Trophoblast cell (in vitro differentiated cells and primary cell): Measurements from ENCODE around the gene NEGR1.

Source experiments
- DNase-seq, 2 donors: peaks; one replicate each; pipeline ENCODE4 v3.0.0-alpha.2; 2016
- H2AFZ ChIP-seq: 2 replicates; pipeline ENCODE4 v1.6.1; 2013; ENCODE audit warnings: low read length, moderate library complexity, mild to moderate bottlenecking; ENCODE audit not compliant: insufficient read depth, poor library complexity
- H2AK5ac ChIP-seq: 2 replicates; pipeline ENCODE4 v1.6.1; 2013; ENCODE audit warnings: mild to moderate bottlenecking, low read length
- H2BK120ac ChIP-seq: 2 replicates; pipeline ENCODE4 v1.6.1; 2013; ENCODE audit warnings: low read length, mild to moderate bottlenecking, moderate library complexity; ENCODE audit not compliant: insufficient read depth, poor library complexity
- H2BK12ac ChIP-seq: 2 replicates; pipeline ENCODE4 v1.6.1; 2013; ENCODE audit warnings: mild to moderate bottlenecking, low read length, moderate library complexity
- H2BK5ac ChIP-seq: 2 replicates; pipeline ENCODE4 v1.6.1; 2013; ENCODE audit warnings: low read length, low read depth, moderate library complexity, mild to moderate bottlenecking; ENCODE audit not compliant: poor library complexity
- H3K14ac ChIP-seq: 2 replicates; pipeline ENCODE4 v1.6.1; 2013; ENCODE audit warnings: mild to moderate bottlenecking, low read length
- H3K18ac ChIP-seq: 2 replicates; pipeline ENCODE4 v1.6.1; 2013; ENCODE audit warnings: mild to moderate bottlenecking, low read length
- H3K23ac ChIP-seq: 2 replicates; pipeline ENCODE4 v1.6.1; 2013; ENCODE audit warnings: low read length
- H3K27ac ChIP-seq: 2 replicates; pipeline ENCODE4 v1.5.1; 2013; ENCODE audit warnings: low read depth, mild to moderate bottlenecking, inconsistent platforms, low read length, moderate library complexity
- H3K27me3 ChIP-seq: 2 replicates; pipeline ENCODE4 v1.6.1; 2013; ENCODE audit warnings: inconsistent platforms, mild to moderate bottlenecking, low read length, moderate library complexity; ENCODE audit not compliant: insufficient read depth
- H3K36me3 ChIP-seq, 2 experiments: 1 replicate in 1 of 2; 2 replicates in 1 of 2; pipeline ENCODE4 v1.6.1; 2013; ENCODE audit warnings: low read length in 2 of 2, mild to moderate bottlenecking in 2 of 2, moderate library complexity in 1 of 2; ENCODE audit not compliant: insufficient read depth in 2 of 2, control insufficient read depth in 1 of 2
- H3K4ac ChIP-seq: 2 replicates; pipeline ENCODE4 v1.6.1; 2013; ENCODE audit warnings: low read depth, mild to moderate bottlenecking, low read length, moderate library complexity
- H3K4me1 ChIP-seq, 2 experiments: 1 replicate in 1 of 2; 2 replicates in 1 of 2; pipeline ENCODE4 v1.6.1; 2013; ENCODE audit warnings: low read length in 2 of 2, mild to moderate bottlenecking in 2 of 2, moderate library complexity in 1 of 2; ENCODE audit not compliant: insufficient read depth in 2 of 2, control insufficient read depth in 1 of 2
- H3K4me2 ChIP-seq: 2 replicates; pipeline ENCODE4 v1.6.1; 2013; ENCODE audit warnings: inconsistent platforms, mild to moderate bottlenecking, low read length, moderate library complexity
- H3K4me3 ChIP-seq: 2 replicates; pipeline ENCODE4 v1.5.1; 2013; ENCODE audit warnings: mild to moderate bottlenecking, low read depth, low read length, inconsistent platforms
- H3K79me1 ChIP-seq: one replicate; pipeline ENCODE4 v1.6.1; 2013; ENCODE audit warnings: low read length
- H3K79me2 ChIP-seq: 2 replicates; pipeline ENCODE4 v1.6.1; 2013; ENCODE audit warnings: low read length, mild to moderate bottlenecking; ENCODE audit not compliant: control insufficient read depth, insufficient read depth, poor library complexity
- H3K9ac ChIP-seq: 2 replicates; pipeline ENCODE4 v1.6.1; 2013; ENCODE audit warnings: mild to moderate bottlenecking, low read length
- H3K9me3 ChIP-seq: 2 replicates; pipeline ENCODE4 v1.6.1; 2013; ENCODE audit warnings: low read depth, mild to moderate bottlenecking, control low read depth, inconsistent platforms, low read length; ENCODE audit not compliant: insufficient read depth
- H4K12ac ChIP-seq: 2 replicates; pipeline ENCODE4 v1.6.1; 2013; ENCODE audit warnings: low read depth, mild to moderate bottlenecking, low read length, moderate library complexity
- H4K8ac ChIP-seq: 2 replicates; pipeline ENCODE4 v1.6.1; 2013; ENCODE audit warnings: low read depth, mild to moderate bottlenecking, low read length, moderate library complexity
- H4K91ac ChIP-seq: one replicate; pipeline ENCODE4 v1.6.1; 2013; ENCODE audit warnings: low read depth, mild to moderate bottlenecking, low read length, moderate library complexity
- WGBS: extraction: QIAGEN DNeasy Blood & Tissue Kit; methylation state at CpG from one replicate; pipeline ENCODE4 v1.1.7; 2013; ENCODE audit warnings: missing lambda C conversion rate; ENCODE audit not compliant: insufficient read length, insufficient coverage; ENCODE audit errors: extremely low coverage; 5-methylcytosine and 5-hydroxymethylcytosine counted together

NEGR1 gene

GRCh38 chr1:71738910-71739309 is 543.4 kb downstream of the NEGR1 start:
- H3K79me2 ChIP-seq: no peaks in the 10 kb centered on the region

GRCh38 chr1:71738256-71738655 is 544.1 kb downstream of the NEGR1 start:
- no CpG with 5 or more reads among the region's 1 CpG for WGBS
- no peaks in the 10 kb centered on the region for H3K27me3 ChIP-seq
- H3K27ac ChIP-seq: no peak overlapping the region
- H2BK120ac ChIP-seq: no peak overlapping the region
- no peak overlapping the region for H3K4me2 ChIP-seq
- no peaks in the 10 kb centered on the region for H3K4me1 ChIP-seq
- H3K9me3 ChIP-seq: no peaks in the 10 kb centered on the region
- DNase-seq: no peak
- H3K4me3 ChIP-seq: no peak overlapping the region
- H2AFZ ChIP-seq: no peak overlapping the region
- no peak overlapping the region for H3K23ac ChIP-seq
- no peak overlapping the region for H3K14ac ChIP-seq
- H4K12ac ChIP-seq: no peak overlapping the region
- no peak overlapping the region for H2BK12ac ChIP-seq
- H3K9ac ChIP-seq: no peak overlapping the region
- no peak overlapping the region for H2AK5ac ChIP-seq
- H3K36me3 ChIP-seq: no peaks in the 10 kb centered on the region
- no peak overlapping the region for H2BK5ac ChIP-seq
- no peak overlapping the region for H4K8ac ChIP-seq
- H4K91ac ChIP-seq: no peak overlapping the region
- H3K79me2 ChIP-seq: no peaks in the 10 kb centered on the region
- H3K79me1 ChIP-seq: no peaks in the 10 kb centered on the region
- H3K18ac ChIP-seq: no peak overlapping the region
- H3K4ac ChIP-seq: no peak overlapping the region

More at GRCh38 chr1:71738910-71739309, 543.4 kb downstream of the NEGR1 start:
- H2BK5ac ChIP-seq: no peak overlapping the region
- no peak overlapping the region for H3K14ac ChIP-seq
- no peak overlapping the region for H2BK12ac ChIP-seq
- no peak overlapping the region for H3K18ac ChIP-seq
- no peak overlapping the region for H3K9ac ChIP-seq
- no peak overlapping the region for H3K23ac ChIP-seq
- H4K12ac ChIP-seq: no peak overlapping the region
- no CpG with 5 or more reads among the region's 2 CpGs for WGBS
- no peak overlapping the region for H4K91ac ChIP-seq
- no peak overlapping the region for H2AFZ ChIP-seq
- no peaks in the 10 kb centered on the region for H3K9me3 ChIP-seq
- H3K27ac ChIP-seq: no peak overlapping the region
- H2BK120ac ChIP-seq: no peak overlapping the region
- H3K27me3 ChIP-seq: no peaks in the 10 kb centered on the region
- no peak overlapping the region for H2AK5ac ChIP-seq
- H3K79me1 ChIP-seq: no peaks in the 10 kb centered on the region
- H3K4me2 ChIP-seq: no peak overlapping the region
- no peak overlapping the region for H4K8ac ChIP-seq
- no peak for DNase-seq
- H3K4ac ChIP-seq: no peak overlapping the region
- no peaks in the 10 kb centered on the region for H3K4me1 ChIP-seq
- no peak overlapping the region for H3K4me3 ChIP-seq
- H3K36me3 ChIP-seq: no peaks in the 10 kb centered on the region

DNA sequence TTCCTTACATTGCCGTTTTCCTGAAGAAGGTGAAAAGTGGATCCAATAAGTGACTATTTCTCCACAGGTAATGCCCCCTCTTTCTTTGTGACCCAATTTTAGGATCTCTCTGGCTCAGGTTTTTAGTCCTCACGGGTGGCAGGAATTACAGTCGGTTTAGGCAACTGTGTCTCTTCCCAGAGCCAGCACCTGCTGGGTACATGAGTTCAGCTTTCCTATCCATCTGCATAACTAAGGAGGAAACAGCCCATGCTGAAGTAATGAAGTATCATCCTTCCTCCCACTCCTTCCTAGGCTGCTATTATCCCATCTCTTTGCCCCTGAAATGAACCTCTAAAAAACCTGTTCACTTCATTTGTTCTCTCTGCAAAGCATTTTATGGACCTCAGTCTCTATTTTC is 544.6 kb downstream of the NEGR1 start:
- no peak overlapping the region for H3K23ac ChIP-seq
- H2BK5ac ChIP-seq: no peak overlapping the region
- no peaks in the 10 kb centered on the region for H3K79me2 ChIP-seq
- H2AK5ac ChIP-seq: no peak overlapping the region
- H3K4me2 ChIP-seq: no peak overlapping the region
- no peak overlapping the region for H3K18ac ChIP-seq
- H3K9ac ChIP-seq: no peak overlapping the region
- no peak overlapping the region for H2BK120ac ChIP-seq
- no peak overlapping the region for H4K91ac ChIP-seq
- H3K9me3 ChIP-seq: no peaks in the 10 kb centered on the region
- no peak overlapping the region for H2AFZ ChIP-seq
- no peak overlapping the region for H4K8ac ChIP-seq
- no peak overlapping the region for H3K27ac ChIP-seq
- H4K12ac ChIP-seq: no peak overlapping the region
- WGBS: no CpG with 5 or more reads among the region's 3 CpGs
- no peaks in the 10 kb centered on the region for H3K27me3 ChIP-seq
- DNase-seq: no peak
- no peak overlapping the region for H3K4me3 ChIP-seq
- no peaks in the 10 kb centered on the region for H3K36me3 ChIP-seq
- H3K4ac ChIP-seq: no peak overlapping the region
- H3K79me1 ChIP-seq: no peaks in the 10 kb centered on the region
- no peak overlapping the region for H3K14ac ChIP-seq
- H2BK12ac ChIP-seq: no peak overlapping the region
- no peaks in the 10 kb centered on the region for H3K4me1 ChIP-seq

- H3K9ac ChIP-seq: no peak overlapping the region
These were observed 549.2 kb downstream of the NEGR1 start for GRCh38 chr1:71733121-71733520.

More at GRCh38 chr1:71733121-71733520, 549.2 kb downstream of the NEGR1 start:
- Histone ChIP-seq H3K9me3 (no peaks in the 10 kb centered on the region), H3K18ac (no peak overlapping the region), H2BK5ac (no peak overlapping the region), H3K4me3 (no peak overlapping the region), H3K27ac (no peak overlapping the region), H3K36me3 (no peaks in the 10 kb centered on the region), H4K8ac (no peak overlapping the region), H4K91ac (no peak overlapping the region), H3K79me2 (no peaks in the 10 kb centered on the region), H3K4me1 (no peaks in the 10 kb centered on the region), H3K79me1 (no peaks in the 10 kb centered on the region), H2AFZ (no peak overlapping the region), H2BK120ac (no peak overlapping the region), H3K14ac (no peak overlapping the region), H4K12ac (no peak overlapping the region), H2BK12ac (no peak overlapping the region), H3K23ac (no peak overlapping the region), H3K27me3 (no peaks in the 10 kb centered on the region), H2AK5ac (no peak overlapping the region), H3K4ac (no peak overlapping the region), H3K4me2 (no peak overlapping the region)
- DNase-seq: no peak
- WGBS: no CpG with 5 or more reads among the region's 2 CpGs
